IPS-15b (cell line): ENCODE results near the gene C1orf50.

Source experiments
- H3K27me3 ChIP-seq: one replicate; pipeline ENCODE4 v1.6.1; 2013; ENCODE audit warnings: low read length; ENCODE audit not compliant: control insufficient read depth, insufficient read depth
- H3K36me3 ChIP-seq: one replicate; pipeline ENCODE4 v1.6.1; 2013; ENCODE audit warnings: low read length; ENCODE audit not compliant: control insufficient read depth, insufficient read depth
- H3K4me1 ChIP-seq: one replicate; pipeline ENCODE4 v1.6.1; 2013; ENCODE audit warnings: mild to moderate bottlenecking, low read length; ENCODE audit not compliant: control insufficient read depth, insufficient read depth
- H3K4me3 ChIP-seq: one replicate; pipeline ENCODE4 v1.5.1; 2013; ENCODE audit warnings: low read depth, low read length
- H3K9ac ChIP-seq: one replicate; pipeline ENCODE4 v1.6.1; 2013; ENCODE audit warnings: low read depth, mild to moderate bottlenecking, low read length
- H3K9me3 ChIP-seq: one replicate; pipeline ENCODE4 v1.6.1; 2013; ENCODE audit warnings: mild to moderate bottlenecking, low read length; ENCODE audit not compliant: control insufficient read depth, insufficient read depth

The C1orf50 gene

DNA sequence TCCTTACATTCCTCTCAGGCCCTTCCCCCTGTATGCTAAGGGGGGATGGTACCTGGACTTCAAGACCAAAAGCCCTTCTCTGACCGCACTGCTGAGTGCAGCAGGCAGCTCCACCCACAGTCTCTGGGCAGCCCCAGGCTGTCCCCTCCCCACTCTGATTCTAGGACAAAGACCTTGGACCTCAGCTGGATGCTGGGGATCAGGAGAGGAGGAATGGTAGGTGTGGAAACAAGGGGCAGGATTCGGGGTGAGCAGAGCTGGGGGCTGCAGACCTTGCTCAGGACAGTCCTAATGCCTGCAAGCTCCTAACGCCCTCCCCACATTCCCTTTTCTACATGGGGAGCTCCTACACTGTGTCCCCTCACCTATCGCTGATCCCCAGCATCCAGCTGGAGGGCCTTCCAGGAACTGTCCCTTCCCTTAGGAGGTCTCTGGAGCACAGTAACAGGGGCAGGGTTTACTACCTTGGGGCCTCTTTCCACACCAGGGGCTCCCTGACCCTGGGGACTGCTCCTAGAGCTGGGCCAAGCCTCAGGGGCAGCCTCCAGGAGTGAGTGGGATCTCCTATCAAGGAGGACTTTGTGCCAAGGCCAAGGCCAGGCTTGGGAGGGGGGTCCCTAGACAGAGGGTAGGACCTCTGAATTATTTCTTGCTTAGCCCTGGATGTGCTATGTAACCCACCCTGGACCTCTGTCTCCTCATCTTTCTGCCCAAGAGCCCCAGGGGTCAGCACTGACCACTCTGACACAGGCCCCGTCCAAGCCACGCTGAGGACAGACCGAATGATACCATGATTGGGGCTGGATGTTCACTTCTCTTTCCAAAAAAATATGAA lies 32.6 kb upstream of the C1orf50 start:
- H3K4me3 ChIP-seq = no peak overlapping the region
- H3K36me3 ChIP-seq = peaks cover 4% of the 10 kb centered on the region
- H3K9ac ChIP-seq = no peak overlapping the region
- H3K9me3 ChIP-seq = no peaks in the 10 kb centered on the region
- H3K27me3 ChIP-seq = no peaks in the 10 kb centered on the region
- peaks cover under 1% of the 10 kb centered on the region for H3K4me1 ChIP-seq

DNA sequence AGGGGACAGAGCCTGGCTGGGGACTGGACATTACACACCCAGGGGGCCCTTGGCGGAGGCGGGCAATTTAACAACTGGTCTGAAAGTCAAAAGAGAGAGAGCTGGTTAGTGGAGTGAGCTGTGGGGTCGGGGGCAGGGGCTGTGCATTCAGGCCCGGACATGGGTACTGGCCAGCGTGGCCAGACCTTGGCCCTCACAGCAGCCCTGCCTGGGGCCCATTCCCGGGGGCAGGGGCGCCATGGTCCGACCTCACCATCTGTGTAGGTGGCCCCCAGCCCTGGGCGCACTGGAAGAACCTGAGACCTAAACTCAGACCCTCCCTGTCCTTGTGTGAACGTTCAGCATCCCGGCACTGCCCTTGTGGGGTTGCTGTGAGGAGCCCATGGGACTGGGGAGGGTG lies 32.0 kb upstream of the C1orf50 start:
- Histone ChIP-seq H3K4me3 (no peak overlapping the region), H3K4me1 (peaks cover 5% of the 10 kb centered on the region), H3K9ac (no peak overlapping the region), H3K27me3 (no peaks in the 10 kb centered on the region), H3K9me3 (no peaks in the 10 kb centered on the region), H3K36me3 (peaks cover 4% of the 10 kb centered on the region)

- H3K27me3 ChIP-seq = no peaks in the 10 kb centered on the region
- peaks cover 4% of the 10 kb centered on the region for H3K36me3 ChIP-seq
- H3K9me3 ChIP-seq = no peaks in the 10 kb centered on the region
- peaks cover 8% of the 10 kb centered on the region for H3K4me1 ChIP-seq
- no peak overlapping the region for H3K4me3 ChIP-seq
- H3K9ac ChIP-seq = no peak overlapping the region
These were observed 31.5 kb upstream of the C1orf50 start for GRCh38 chr1:42735477-42736105.

GRCh38 chr1:42736152-42736551 lies 30.9 kb upstream of the C1orf50 start:
- peaks cover 4% of the 10 kb centered on the region for H3K36me3 ChIP-seq
- peaks cover 13% of the 10 kb centered on the region for H3K4me1 ChIP-seq
- H3K4me3 ChIP-seq = no peak overlapping the region
- H3K9ac ChIP-seq = no peak overlapping the region
- H3K9me3 ChIP-seq = no peaks in the 10 kb centered on the region
- no peaks in the 10 kb centered on the region for H3K27me3 ChIP-seq

GRCh38 chr1:42736571-42737200 lies 30.4 kb upstream of the C1orf50 start:
- Histone ChIP-seq H3K9me3 (no peaks in the 10 kb centered on the region), H3K9ac (no peak overlapping the region), H3K4me3 (no peak overlapping the region), H3K27me3 (no peaks in the 10 kb centered on the region), H3K4me1 (peaks cover 15% of the 10 kb centered on the region), H3K36me3 (peaks cover 4% of the 10 kb centered on the region)

DNA sequence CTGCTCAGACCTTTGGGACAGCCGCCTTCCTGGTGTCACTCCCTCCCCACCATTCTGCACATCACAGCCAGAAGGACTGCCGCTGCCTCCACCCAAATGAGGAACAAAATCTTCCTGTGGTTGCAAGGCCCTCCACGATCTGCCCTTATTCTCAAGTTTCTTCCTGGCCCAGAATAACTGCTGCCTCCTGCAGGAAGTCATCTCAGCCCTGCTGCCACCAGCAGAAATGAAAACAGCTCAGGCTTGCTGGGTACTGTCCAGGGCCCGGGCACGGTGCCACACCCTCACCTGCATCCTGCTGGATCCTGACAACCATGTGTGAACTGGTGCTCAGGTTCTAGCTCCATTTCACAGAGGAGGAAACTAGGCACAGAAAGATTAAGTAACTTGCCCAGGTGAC lies 29.8 kb upstream of the C1orf50 start:
- Histone ChIP-seq H3K36me3 (peaks cover 4% of the 10 kb centered on the region), H3K9ac (no peak overlapping the region), H3K9me3 (no peaks in the 10 kb centered on the region), H3K27me3 (no peaks in the 10 kb centered on the region), H3K4me1 (peaks cover 15% of the 10 kb centered on the region), H3K4me3 (no peak overlapping the region)

GRCh38 chr1:42737986-42738677 lies 28.9 kb upstream of the C1orf50 start:
- Histone ChIP-seq H3K4me3 (no peak overlapping the region), H3K36me3 (peaks cover 4% of the 10 kb centered on the region), H3K9ac (no peak overlapping the region), H3K27me3 (no peaks in the 10 kb centered on the region), H3K9me3 (no peaks in the 10 kb centered on the region), H3K4me1 (peaks cover 15% of the 10 kb centered on the region)

DNA sequence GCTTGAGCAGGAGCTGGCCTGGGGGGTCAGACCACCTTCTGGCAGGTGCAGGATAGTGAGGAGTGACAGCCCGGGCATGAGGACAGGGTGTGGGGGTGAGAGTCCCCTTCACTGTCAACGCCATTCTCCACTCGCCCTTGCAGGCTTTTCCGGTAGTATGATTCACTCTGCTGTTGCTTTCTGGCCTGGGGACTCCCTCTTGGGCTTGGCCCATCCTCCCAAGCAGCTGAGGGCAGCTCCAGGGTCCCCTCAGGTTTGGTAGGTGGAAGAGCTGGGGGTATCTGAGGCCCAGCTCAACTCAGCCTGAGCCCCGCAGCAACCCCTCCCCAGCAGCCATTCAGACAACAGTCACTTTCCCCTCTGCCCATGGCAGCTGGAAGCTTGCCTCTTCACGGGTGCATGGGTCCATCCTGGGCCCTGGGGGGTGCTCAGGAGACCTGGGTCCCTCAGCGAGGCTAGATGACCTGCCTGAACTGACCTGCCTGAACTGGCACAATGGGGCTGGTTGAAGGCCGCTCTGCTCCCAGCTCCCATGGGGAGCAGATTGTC lies 28.3 kb upstream of the C1orf50 start:
- Histone ChIP-seq H3K9ac (no peak overlapping the region), H3K27me3 (no peaks in the 10 kb centered on the region), H3K9me3 (no peaks in the 10 kb centered on the region), H3K4me1 (peaks cover 15% of the 10 kb centered on the region), H3K36me3 (peaks cover 4% of the 10 kb centered on the region), H3K4me3 (no peak overlapping the region)

GRCh38 chr1:42739753-42740700 lies 27.0 kb upstream of the C1orf50 start, which contains the start of gene CLDN19:
Gene CLDN19 (minus strand): TSS chr1:42740236. CDS start chr1:42740063, 173 bp downstream.
- Histone ChIP-seq H3K4me1 (peaks cover 15% of the 10 kb centered on the region), H3K36me3 (peaks cover 4% of the 10 kb centered on the region), H3K9ac (peak within 1 kb of the TSS; percentile 54), H3K9me3 (no peaks in the 10 kb centered on the region), H3K27me3 (no peaks in the 10 kb centered on the region), H3K4me3 (peak within 1 kb of the TSS; percentile 60)

DNA sequence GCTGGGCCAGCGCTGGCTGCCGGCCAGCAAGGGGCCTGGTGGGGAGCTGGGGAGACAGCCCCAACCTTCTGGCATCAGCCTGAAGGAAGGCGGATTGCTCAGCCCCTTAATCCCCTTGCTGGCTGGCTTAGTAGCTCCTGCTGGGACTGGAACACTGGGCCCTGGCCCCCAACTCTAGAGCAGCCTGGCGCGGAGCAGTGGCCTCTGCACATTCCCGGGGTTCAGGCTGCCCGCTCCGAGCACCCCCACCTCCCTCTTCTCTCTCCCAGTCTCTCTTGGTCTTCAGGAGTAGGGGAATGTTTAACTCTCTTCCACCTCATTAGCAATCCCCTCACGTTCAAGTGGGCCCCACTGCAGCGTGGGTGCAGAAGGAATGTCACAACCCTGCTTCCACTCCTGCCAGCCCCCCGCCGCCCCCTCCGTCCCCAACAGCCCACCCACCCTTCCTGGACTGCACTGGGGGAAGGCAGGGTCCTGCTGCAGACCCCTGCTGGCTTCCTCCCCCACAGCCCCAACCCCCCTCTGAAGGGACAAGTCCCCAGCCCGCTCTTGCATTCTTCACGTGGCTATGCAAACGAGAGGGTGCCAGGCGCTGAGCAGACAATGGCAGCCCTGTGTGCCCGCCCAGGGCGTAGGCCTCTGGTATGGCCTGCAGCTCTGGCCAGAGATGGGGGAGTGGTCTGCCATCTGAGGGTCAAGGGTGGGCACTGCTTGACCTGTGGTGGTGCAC lies 26.0 kb upstream of the C1orf50 start:
- Histone ChIP-seq H3K4me1 (peaks cover 15% of the 10 kb centered on the region), H3K9ac (peak overlapping the region; percentile 9), H3K4me3 (peak overlapping the region; percentile 12), H3K27me3 (no peaks in the 10 kb centered on the region), H3K36me3 (peaks cover 7% of the 10 kb centered on the region), H3K9me3 (no peaks in the 10 kb centered on the region)
